Measurements from ENCODE around the gene NPAS3. TPM values are rescaled to one million over a fixed set of nuclear protein-coding genes. Genes with fewer than 3 reads are reported as not detected.

Gene NPAS3
- total RNA-seq, 1 experiment from 2014 or later = 0.36 TPM

GRCh38 chr14:33781236-33781635 lies 842.6 kb downstream of the NPAS3 start:
- H3K9ac ChIP-seq (ENCODE audit: low read length) = no peak overlapping the region
- POLR2A ChIA-PET (ENCODE audit: unreplicated experiment) = no interaction called here
- TF ChIP-seq EZH2 (IDR thresholded peaks at IDR 0.05; ENCODE audit: low read length, unreplicated experiment) (no peak), CTCF (conservative IDR thresholded peaks at IDR 0.05; ENCODE audit: low read depth, low read length) (no peak), EZH2phosphoT487 (IDR thresholded peaks at IDR 0.05; ENCODE audit: borderline replicate concordance, low read length) (no peak)
- H3K27ac ChIP-seq (ENCODE audit: low read length) = no peak overlapping the region
- H4K20me1 ChIP-seq (ENCODE audit: low read length) = no peaks in the 10 kb centered on the region
- H2AFZ ChIP-seq (ENCODE audit: low read length) = no peak overlapping the region
- H3K4me1 ChIP-seq (ENCODE audit: insufficient read depth, low read length) = peaks cover 22% of the 10 kb centered on the region
- no peak overlapping the region for H3K4me3 ChIP-seq (ENCODE audit: low read length)
- no peaks in the 10 kb centered on the region for H3K9me2 ChIP-seq (replicated peaks; ENCODE audit: low read length)
- no peaks in the 10 kb centered on the region for H3K27me3 ChIP-seq (ENCODE audit: low read length)
- H3K79me2 ChIP-seq (ENCODE audit: low read length) = no peaks in the 10 kb centered on the region
- CTCF ChIA-PET = no interaction called here
- no peak overlapping the region for H3K4me2 ChIP-seq (ENCODE audit: low read length)
- H3F3A ChIP-seq (ENCODE audit: low read length, unreplicated experiment) = no peaks in the 10 kb centered on the region
- no peaks in the 10 kb centered on the region for H3K9me3 ChIP-seq (ENCODE audit: low read length)
- no TSS peak for BruUV-seq (replicated peaks)
- no peaks in the 10 kb centered on the region for H3K36me3 ChIP-seq (ENCODE audit: low read depth, low read length)
- ATAC-seq (peak; percentile 54), DNase-seq (peak; percentile 55)
- intact Hi-C loops (cut with micrococcal nuclease) = no loop called here

GRCh38 chr14:33782923-33783322 lies 844.2 kb downstream of the NPAS3 start:
- Histone ChIP-seq H3K36me3 (ENCODE audit: low read depth, low read length) (no peaks in the 10 kb centered on the region), H3K4me3 (ENCODE audit: low read length) (no peak overlapping the region), H3F3A (ENCODE audit: low read length, unreplicated experiment) (no peaks in the 10 kb centered on the region), H3K79me2 (ENCODE audit: low read length) (no peaks in the 10 kb centered on the region), H3K4me1 (ENCODE audit: insufficient read depth, low read length) (peaks cover 10% of the 10 kb centered on the region), H3K27me3 (ENCODE audit: low read length) (no peaks in the 10 kb centered on the region), H3K27ac (ENCODE audit: low read length) (no peak overlapping the region), H3K9ac (ENCODE audit: low read length) (no peak overlapping the region), H4K20me1 (ENCODE audit: low read length) (no peaks in the 10 kb centered on the region), H3K9me3 (ENCODE audit: low read length) (no peaks in the 10 kb centered on the region), H3K4me2 (ENCODE audit: low read length) (no peak overlapping the region), H2AFZ (ENCODE audit: low read length) (no peak overlapping the region), H3K9me2 (replicated peaks; ENCODE audit: low read length) (no peaks in the 10 kb centered on the region)
- POLR2A ChIA-PET (ENCODE audit: unreplicated experiment) = interaction anchor here (0.5 to 0.7 kb wide), 2 partner anchors 86 to 193 kb away, joined by 4 to 7 read pairs; no protein-coding TSS in a partner anchor
- ATAC-seq = no peak
- CTCF ChIA-PET = interaction anchor here (0.7 kb wide), 1 partner anchor 456 kb away, joined by 4 read pairs; no protein-coding TSS in a partner anchor
- TF ChIP-seq CTCF (conservative IDR thresholded peaks at IDR 0.05; ENCODE audit: low read depth, low read length) (no peak), EZH2phosphoT487 (IDR thresholded peaks at IDR 0.05; ENCODE audit: borderline replicate concordance, low read length) (no peak), EZH2 (IDR thresholded peaks at IDR 0.05; ENCODE audit: low read length, unreplicated experiment) (no peak)
- DNase-seq = no peak
- intact Hi-C loops (cut with micrococcal nuclease) = no loop called here
- no TSS peak for BruUV-seq (replicated peaks)

GRCh38 chr14:33786091-33786825 lies 847.6 kb downstream of the NPAS3 start:
- POLR2A ChIA-PET (ENCODE audit: unreplicated experiment) = no interaction called here
- Histone ChIP-seq H3K4me3 (ENCODE audit: low read length) (no peak overlapping the region), H4K20me1 (ENCODE audit: low read length) (no peaks in the 10 kb centered on the region), H3K36me3 (ENCODE audit: low read depth, low read length) (no peaks in the 10 kb centered on the region), H3K4me2 (ENCODE audit: low read length) (no peak overlapping the region), H3F3A (ENCODE audit: low read length, unreplicated experiment) (no peaks in the 10 kb centered on the region), H3K27me3 (ENCODE audit: low read length) (no peaks in the 10 kb centered on the region), H3K9me2 (replicated peaks; ENCODE audit: low read length) (no peaks in the 10 kb centered on the region), H3K79me2 (ENCODE audit: low read length) (no peaks in the 10 kb centered on the region), H2AFZ (ENCODE audit: low read length) (no peak overlapping the region), H3K4me1 (ENCODE audit: insufficient read depth, low read length) (no peaks in the 10 kb centered on the region), H3K27ac (ENCODE audit: low read length) (no peak overlapping the region), H3K9me3 (ENCODE audit: low read length) (no peaks in the 10 kb centered on the region), H3K9ac (ENCODE audit: low read length) (no peak overlapping the region)
- TF ChIP-seq EZH2phosphoT487 (IDR thresholded peaks at IDR 0.05; ENCODE audit: borderline replicate concordance, low read length) (no peak), CTCF (conservative IDR thresholded peaks at IDR 0.05; ENCODE audit: low read depth, low read length) (no peak), EZH2 (IDR thresholded peaks at IDR 0.05; ENCODE audit: low read length, unreplicated experiment) (no peak)
- CTCF ChIA-PET = no interaction called here
- intact Hi-C loops (cut with micrococcal nuclease) = no loop called here
- BruUV-seq (replicated peaks) = no TSS peak
- no peak for DNase-seq
- no peak for ATAC-seq

All from PC-3 (cell line).